ENCODE data around the gene RIPPLY2.
A peak's percentile ranks its signal among the peaks of the same experiment; 100 is the strongest.
"Not testable (repeated sequence)": the region's sequence is repeated elsewhere in the genome, so short reads cannot be mapped to it uniquely, and the experiment has no call there.

RIPPLY2 gene

DNA sequence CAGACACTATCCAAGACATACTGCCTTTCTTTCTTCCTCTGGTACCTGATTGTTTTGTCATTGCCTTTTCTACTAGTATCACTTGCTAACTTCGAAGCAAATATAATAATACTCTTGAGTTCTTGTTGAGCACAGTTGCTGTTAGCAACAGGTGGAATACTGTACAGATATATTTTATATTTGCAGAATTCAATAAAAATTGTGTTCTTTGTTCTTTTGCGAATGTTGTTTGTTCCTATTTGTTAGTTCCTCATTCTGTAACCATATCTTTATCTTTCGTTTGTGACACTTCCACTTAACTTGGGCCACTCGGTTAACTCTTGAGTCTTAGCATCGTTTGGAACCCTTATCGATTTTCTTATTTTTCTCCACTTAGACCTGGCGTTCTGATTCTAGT, 7.2 kb downstream of the RIPPLY2 start:
- no peak for DNase-seq (ENCODE audit: low spot score)

- DNase-seq (ENCODE audit: low spot score), result no peak
Measured at GRCh38 chr6:83860782-83861495, 7.8 kb downstream of the RIPPLY2 start.

DNA sequence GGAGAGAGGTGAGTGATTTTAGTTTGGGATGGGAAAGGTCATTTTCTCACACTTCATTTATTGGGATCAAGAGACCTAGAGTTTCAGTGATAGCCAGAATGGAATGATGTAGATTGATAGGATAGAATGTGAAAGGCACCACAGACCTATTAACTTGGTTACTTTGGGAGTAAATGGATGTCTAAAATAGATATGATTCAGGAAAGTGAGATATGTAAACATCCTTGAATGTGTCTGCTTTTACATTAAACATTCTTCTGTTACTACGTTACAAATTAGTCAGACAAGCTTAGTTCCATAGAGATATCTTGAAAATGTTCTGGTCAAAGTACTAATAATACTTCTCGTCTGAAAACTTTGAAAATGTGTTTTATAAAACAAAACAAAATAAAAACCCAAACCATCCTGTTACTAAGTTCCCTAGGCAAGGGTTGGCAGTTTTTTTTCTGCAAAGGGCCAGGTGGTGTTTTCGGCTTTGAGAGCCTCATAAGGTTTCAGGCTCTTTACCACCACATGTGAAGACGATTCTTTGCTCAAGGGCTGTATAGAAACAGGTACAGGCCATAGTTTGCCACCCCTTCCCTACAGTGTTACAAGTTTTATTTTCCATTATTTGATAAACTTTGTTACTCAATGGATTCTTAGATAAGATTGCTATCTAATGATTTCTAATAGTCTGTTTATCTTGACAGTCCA, 9.8 kb downstream of the RIPPLY2 start:
- DNase-seq (ENCODE audit: low spot score), result no peak

DNA sequence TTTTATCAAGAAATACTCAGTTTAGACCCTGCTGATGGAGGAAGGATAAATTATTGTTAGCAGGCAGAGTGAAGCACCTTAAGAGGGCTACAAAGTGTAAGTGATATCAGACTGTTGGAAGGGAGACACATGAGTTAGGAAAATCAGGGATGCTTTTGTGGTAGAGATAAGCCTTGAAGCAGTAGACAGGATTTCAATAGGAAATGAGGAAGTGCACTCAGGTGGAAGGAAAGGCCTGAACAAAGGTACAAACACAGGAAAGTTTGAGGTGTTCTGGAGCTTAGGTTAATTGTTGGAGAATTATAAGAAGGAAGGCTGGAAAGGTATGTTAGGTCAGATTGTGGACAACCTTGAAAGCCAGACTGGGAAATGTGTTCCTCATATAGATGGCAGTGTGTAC, 13.9 kb downstream of the RIPPLY2 start:
- no peak for DNase-seq (ENCODE audit: low spot score)

GRCh38 chr6:83867527-83868161, 14.5 kb downstream of the RIPPLY2 start:
- peak; percentile 65 for DNase-seq (ENCODE audit: low spot score)

GRCh38 chr6:83868639-83869038, 15.5 kb downstream of the RIPPLY2 start:
- peak; percentile 42 for DNase-seq (ENCODE audit: low spot score)

GRCh38 chr6:83870649-83871048, 17.5 kb downstream of the RIPPLY2 start:
- no peak for DNase-seq (ENCODE audit: low spot score)

DNA sequence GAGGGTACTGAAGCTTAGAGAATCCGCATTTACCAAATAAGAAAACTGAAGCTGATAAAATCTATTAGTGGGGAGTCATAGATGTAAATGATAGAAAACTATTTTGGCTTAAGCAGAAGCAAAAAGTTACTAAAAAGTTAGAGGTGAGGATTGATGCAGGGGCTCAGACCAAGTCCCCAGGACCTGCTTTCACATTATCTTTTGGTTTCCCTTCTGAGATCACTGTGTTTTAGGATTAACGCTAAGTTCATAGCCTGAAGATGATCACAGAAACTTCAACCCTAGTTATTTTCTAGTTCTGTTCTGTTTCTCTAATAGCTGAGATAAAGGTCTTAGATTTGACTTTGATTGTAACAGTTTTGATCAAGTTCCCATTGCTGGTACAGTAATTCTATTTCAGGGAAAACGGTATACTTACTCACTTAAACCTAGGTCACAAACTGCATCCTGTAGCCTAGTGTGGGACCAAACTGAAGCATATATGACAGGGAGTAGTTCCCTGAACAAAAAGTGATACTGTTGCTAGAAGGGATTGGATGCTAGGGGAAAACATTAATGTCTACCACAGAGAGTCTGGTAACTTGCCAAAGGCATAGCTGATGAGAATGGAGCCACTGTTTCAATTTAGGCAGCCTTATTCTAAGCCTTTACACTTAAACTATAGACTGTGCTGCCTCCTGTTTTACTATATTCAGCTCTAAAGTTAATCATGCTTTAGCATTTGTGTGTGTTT, 19.4 kb downstream of the RIPPLY2 start:
- no peak for DNase-seq (ENCODE audit: low spot score)

DNA sequence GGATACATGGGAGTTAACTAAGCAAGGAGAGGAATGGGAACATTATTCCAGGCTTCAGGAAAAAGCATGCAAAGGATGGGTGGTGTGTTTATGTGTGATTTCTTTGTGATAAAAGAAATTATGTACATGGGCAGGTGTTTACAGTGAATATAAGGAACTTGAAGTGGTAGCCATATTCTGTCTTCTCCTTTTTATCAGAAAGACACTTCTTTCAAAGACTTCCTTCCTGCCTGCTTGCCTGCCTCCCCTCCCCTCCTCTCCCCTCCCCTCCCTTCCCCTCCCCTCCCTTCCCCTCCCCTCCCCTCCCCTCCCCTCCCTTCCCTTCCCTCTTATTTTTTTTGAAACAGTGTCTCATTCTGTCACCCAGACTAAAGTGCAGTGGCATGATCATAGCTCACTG, 20.7 kb downstream of the RIPPLY2 start:
- no peak for DNase-seq (ENCODE audit: low spot score)

DNA sequence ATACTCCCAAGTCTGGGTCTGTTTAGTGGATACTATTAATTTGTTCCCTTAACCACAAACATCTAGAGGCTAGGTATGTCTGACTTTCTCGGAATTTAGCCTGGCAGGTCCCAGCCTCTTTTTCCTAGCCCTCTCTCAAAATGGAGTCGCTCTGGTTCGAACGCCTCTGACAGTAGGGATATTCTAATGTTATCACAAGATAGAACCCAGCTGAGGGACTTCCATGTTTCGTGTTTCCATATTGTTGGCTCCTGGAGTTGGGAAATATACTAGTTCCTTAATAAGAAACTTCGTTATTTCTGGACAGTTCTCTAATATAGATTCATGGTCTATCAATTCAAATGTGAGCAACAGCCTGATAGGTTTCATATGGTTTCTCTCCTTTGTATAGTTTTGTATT, 22.7 kb downstream of the RIPPLY2 start:
- DNase-seq (ENCODE audit: low spot score), result no peak

DNA sequence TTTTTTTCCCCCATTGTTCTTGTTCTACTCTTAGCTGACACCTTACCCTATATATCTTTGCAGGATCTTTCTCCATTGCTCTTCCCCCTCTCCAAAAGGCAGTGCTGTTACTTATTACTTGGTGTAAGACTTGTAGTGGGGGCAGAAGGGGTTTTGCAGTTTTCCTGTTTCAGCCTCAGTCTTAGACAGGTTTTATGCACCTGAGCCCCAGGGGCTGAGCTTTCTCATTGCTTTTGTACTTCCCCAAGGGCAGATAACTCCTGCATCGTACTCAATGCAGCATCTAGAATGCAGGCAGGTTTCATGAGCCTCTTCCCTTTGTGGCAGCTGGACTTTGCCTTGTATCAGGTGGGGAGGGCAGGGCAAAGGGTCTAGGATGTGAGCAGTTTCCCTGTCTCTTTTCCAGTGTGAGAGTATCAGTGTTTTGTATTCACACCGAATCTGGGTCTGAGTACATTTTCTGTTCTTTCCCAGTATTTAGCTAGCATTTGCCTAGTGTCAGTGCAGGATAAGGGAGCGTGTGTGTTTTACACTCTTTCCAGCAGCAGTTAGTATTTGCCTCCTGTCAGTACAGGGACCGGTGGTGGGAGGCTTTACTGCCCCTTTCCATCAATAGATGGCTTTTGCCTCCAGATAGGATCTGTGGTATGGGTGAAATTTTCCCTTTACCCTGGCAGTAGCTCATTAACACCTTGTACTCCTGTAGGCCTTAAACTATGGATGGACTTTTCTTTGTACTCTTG, 25.9 kb downstream of the RIPPLY2 start:
- DNase-seq (ENCODE audit: low spot score), result no peak

DNA sequence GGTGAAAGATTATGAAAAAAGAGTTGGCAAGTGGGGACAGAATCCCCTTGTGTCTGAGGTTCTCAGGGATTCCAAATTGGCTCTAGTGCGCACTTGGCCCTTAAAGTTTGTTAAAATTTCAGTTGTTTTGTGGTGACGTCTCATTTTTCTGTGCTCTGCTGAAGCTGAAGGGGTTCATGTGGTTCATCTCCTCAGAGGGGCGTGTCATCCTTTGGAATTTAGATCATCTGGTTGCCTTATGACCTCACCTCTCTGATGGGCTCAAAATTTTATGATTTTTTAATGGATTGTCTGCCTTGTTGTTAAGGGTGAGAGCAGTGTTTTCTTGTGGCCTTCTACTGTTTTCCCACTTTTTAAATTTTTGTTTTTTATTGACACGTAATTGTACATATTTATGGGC, 26.6 kb downstream of the RIPPLY2 start:
- peak; percentile 24 for DNase-seq (ENCODE audit: low spot score)

- no peak for DNase-seq (ENCODE audit: low spot score)
Measured at GRCh38 chr6:83883240-83883639, 30.1 kb downstream of the RIPPLY2 start.

GRCh38 chr6:83884523-83884922, 31.4 kb downstream of the RIPPLY2 start:
- DNase-seq (ENCODE audit: low spot score), result peak; percentile 52

GRCh38 chr6:83885984-83886383, 32.8 kb downstream of the RIPPLY2 start:
- DNase-seq (ENCODE audit: low spot score), result no peak

DNA sequence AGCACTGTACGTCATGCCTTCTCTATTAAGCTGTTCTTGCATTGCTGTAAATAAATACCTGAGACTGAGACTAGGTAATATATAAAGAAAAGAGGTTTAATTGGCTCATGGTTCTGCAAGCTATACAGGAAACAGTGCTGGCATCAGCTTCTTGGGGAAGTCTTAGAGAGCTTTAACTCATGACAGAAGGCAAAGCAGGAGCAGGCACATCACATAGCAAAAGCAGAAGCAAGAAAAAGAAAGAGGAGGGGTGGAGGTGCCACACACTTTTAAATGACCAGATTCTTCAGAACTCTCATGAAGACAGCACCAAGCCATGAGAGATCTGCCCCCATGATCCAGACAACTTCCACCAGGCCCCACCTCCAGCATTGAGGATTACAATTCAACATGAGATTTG, 36.5 kb downstream of the RIPPLY2 start:
- no peak for DNase-seq (ENCODE audit: low spot score)

- no peak for DNase-seq (ENCODE audit: low spot score)
Measured at GRCh38 chr6:83890520-83890919, 37.4 kb downstream of the RIPPLY2 start.

DNA sequence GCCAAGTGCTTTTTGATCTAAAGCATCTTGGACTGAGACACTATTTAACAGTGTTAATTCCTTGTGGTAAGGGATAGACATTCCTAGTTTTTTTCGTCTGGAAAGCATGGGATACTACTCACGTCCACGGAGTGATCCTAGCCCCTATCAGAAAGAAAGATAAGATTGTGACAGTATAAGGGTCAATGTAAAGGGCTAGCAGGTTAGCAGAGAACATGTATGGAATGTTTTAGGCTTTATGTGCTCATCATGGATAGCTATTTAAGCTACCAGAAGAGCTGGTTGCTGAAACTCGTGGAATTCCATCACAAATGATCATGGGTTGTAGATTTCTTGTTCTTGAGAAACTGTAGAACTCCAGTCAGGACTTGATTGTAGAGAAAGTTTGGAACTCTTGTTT, 38.4 kb downstream of the RIPPLY2 start:
- DNase-seq (ENCODE audit: low spot score), result no peak

GRCh38 chr6:83893024-83893423, 39.9 kb downstream of the RIPPLY2 start:
- no peak for DNase-seq (ENCODE audit: low spot score)

GRCh38 chr6:83897094-83897493, 43.9 kb downstream of the RIPPLY2 start:
- DNase-seq (ENCODE audit: low spot score), result not testable (repeated sequence)

- no peak for DNase-seq (ENCODE audit: low spot score)
Measured at GRCh38 chr6:83901624-83902023, 48.5 kb downstream of the RIPPLY2 start.

DNA sequence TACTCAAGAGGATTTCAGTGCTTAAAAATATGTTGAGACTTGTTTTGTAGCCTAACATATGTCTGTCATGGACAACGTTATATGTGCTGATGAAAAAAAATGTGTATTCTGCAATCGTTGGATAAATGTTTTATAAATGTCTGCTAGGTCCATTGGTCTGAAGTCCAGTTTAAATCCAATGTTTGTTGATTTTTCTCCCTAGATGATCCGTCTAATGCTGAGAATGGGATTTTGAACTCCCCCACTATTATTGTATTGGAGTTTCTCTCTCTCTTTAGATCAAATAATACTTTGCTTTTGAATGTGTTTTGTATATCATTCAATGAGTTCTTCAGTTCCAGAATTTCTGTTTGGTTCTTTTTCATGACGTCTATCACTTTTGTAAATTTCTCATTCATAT, 51.2 kb downstream of the RIPPLY2 start:
- no peak for DNase-seq (ENCODE audit: low spot score)
